Activated CD4-positive, alpha-beta T cell treated with anti-CD3 and anti-CD28 coated beads for 1 hour (primary cell): ENCODE measurements around the gene MRO.
"Not testable (repeated sequence)": the region's sequence is repeated elsewhere in the genome, so short reads cannot be mapped to it uniquely, and the experiment has no call there.

Source experiments
- DNase-seq: peaks from one replicate; pipeline ENCODE4 v3.0.0-alpha.2; 2020

MRO gene

GRCh38 chr18:50790948-50791347, 28.9 kb downstream of the MRO start:
- DNase-seq = no peak

- DNase-seq = no peak
Measured at GRCh38 chr18:50790241-50790640, 29.6 kb downstream of the MRO start.

GRCh38 chr18:50788284-50788683, 31.5 kb downstream of the MRO start:
- no peak for DNase-seq

- no peak for DNase-seq
Measured at GRCh38 chr18:50786864-50787263, 33.0 kb downstream of the MRO start.

DNA sequence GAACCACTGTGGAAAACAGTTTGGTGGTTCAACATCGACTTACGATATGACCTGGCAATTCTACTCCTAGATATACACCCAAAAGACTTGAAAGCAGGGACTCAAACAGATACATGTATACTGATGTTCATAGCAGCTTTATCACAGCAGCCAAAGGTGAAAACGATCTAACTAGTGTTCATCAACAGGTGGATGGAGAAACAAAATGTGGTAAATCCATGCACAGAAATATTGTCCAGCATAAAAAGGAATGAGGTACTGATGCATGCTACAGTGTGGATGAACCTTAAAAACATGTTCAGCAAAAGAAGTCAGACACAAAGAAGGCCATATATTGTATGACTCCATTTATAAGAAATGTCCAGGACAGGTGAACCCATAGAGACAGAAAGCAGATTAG, 36.3 kb downstream of the MRO start:
- no peak for DNase-seq

- not testable (repeated sequence) for DNase-seq
Measured at GRCh38 chr18:50779021-50779420, 40.8 kb downstream of the MRO start.

DNA sequence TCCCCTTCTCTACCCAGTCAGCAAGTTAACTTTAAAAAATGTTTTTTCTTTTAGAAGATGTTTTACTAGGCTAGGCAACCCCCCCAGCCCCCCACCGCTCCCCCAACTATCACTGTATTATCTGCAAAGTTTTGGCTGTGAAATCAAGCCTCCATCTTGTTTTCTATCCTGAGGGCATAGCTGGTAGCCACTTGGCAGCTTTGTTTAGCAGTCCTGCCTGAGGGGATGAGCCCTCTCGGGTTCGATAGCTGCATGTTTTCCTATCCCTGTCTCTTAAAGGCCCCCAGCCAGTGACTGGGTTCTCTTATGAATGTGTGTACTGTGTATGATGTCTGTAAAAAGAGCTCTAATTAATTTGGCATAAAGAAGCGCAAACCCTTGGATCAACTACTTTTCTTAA, 43.4 kb downstream of the MRO start:
- no peak for DNase-seq

- DNase-seq = no peak
Measured at GRCh38 chr18:50775726-50776125, 44.1 kb downstream of the MRO start.

DNA sequence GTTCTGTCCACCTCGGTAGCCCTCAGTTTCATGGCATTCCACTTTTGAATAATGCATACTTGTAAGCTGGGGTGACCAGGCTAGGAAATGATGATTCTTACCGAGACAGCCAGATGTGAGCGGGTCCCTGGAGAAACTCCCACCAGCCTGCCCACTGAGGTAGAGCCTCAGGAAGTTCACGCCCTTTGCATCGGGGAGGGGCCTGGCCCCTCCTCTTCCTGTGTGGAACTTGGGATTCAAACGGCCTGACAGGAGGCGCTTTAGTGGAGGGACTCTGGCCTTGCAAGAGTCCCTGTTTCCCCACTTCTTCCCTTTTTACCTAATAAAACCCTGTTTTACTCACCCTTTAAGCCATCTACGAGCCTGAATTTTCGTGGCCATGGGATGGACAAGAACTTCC, 44.6 kb downstream of the MRO start:
- DNase-seq = no peak

DNA sequence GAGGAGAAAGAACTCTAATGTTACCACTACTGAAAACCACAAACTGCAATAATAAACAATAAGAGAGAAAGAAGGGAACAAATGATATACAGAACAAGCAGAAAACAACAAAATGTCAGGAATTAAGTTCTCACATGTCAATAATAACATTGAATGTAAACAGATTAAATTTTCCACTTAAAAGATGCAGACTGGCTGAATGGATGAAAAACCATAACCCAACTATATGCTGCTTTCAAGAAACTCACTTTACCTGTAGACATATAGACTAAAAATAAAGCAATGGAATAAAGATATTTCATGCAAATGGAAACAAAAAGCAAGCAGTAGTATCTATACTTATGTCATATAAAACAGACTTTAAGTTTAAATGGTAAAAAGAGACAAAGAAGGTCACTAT, 50.4 kb downstream of the MRO start:
- no peak for DNase-seq

DNA sequence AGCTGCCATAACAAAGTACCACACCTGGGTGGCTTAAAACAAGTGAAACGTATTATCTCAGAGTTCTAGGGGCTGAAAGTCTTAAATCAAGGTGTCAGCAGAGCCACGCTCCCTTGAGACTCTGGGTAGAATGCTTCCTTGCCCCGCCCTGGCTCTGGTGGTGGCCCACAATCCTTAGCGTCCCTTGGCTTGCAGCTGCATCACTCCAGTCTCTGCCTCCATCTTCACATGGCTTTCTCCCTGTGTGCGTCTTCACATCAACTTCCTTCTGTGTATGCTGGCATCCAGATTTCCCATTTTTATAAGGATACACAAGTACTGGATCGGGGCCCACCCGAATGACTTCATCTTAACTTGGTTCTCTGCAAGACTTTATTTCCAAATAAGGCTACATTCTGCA, 62.5 kb downstream of the MRO start:
- DNase-seq = no peak

GRCh38 chr18:50754297-50754696, 65.5 kb downstream of the MRO start:
- no peak for DNase-seq

- no peak for DNase-seq
Measured at GRCh38 chr18:50753311-50753710, 66.5 kb downstream of the MRO start.

DNA sequence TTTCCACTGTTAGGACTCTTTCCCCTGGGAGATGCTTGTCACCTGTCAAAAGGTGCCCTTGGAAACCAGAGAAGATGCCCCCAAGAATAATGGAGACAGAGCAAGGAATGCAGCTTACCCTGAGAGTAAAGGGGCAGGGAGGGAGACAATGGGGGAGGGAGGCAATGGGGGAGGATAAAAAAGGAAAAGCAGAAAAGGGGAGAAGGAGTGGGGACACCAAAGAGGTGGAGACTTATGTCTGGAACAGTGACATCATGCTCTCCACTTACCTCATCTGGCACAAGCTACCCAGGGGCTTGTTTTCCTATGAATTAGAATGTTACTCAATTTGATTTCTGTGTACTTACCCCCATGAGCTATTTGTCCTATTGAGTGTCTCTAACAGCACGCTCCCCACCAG, 67.9 kb downstream of the MRO start:
- DNase-seq = no peak

- no peak for DNase-seq
Measured at GRCh38 chr18:50751490-50751889, 68.3 kb downstream of the MRO start.

GRCh38 chr18:50750546-50750945, 69.3 kb downstream of the MRO start:
- no peak for DNase-seq

- no peak for DNase-seq
Measured at GRCh38 chr18:50749945-50750344, 69.9 kb downstream of the MRO start.

GRCh38 chr18:50749421-50749820, 70.4 kb downstream of the MRO start:
- no peak for DNase-seq

DNA sequence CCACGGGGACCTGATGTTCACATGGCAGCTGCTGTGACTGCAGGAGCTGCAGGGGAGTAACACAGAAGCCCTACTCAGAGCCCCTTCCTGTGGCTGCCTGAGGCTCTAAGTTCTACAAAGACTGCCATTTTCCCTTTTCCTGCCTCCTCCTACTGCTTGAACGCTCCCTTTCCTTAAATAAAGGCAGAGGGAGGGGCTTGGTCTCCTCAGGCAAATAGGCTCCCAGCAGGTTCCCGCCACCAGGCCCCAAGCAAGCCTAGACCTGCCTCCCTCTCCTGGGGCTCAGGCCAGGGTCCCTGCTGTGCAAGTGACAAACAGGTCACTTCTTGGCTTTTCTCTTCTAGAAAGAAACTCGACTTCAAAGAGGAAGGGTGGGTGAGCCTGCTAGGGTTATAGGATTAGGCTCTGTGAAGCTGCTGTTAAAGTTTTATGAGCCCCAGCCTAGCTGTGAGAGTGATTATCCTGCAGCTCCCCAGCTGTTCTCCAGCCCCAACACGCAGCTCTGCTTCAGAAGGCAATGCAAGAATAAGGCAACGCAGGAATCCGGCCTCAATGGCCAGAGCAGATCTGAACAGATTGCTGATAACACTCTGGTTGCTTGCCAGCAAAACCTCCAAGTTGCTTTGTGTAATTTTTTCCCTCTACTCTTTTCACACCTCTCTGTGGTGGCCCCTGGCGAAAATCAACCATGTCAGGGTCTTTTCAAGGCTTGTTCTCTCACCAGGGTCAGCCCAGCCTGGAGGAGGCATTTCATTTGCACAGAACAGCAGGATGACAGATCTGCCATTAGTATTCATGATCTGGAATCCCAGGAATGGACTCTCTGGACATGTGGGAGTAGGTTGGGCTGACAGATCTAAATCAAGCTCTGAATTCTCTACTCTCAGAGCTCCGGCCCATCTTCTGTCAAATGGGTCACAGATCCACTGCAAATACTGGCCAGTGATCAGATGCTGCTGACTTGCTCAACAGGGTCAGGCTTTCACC, 71.3 kb downstream of the MRO start:
- DNase-seq = no peak

DNA sequence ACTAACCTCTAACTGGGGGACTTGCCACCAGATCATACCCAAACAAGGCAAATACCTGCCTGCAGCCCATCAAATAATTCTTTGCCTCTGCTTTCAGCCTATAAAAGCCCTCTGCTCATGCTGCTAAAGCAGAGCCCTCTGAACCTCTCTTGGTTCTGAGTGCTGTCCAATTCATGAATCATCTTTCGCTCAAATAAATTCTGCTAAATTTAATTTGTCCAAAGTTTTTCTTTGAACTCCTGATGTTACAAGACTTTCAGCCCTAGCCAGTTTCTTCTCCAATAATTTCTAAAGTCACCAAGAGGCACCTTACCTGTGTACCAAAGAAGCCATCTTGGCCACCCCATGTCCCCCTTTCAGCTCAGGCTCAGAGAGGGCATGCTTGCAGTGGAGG, 72.0 kb downstream of the MRO start:
- DNase-seq = no peak

DNA sequence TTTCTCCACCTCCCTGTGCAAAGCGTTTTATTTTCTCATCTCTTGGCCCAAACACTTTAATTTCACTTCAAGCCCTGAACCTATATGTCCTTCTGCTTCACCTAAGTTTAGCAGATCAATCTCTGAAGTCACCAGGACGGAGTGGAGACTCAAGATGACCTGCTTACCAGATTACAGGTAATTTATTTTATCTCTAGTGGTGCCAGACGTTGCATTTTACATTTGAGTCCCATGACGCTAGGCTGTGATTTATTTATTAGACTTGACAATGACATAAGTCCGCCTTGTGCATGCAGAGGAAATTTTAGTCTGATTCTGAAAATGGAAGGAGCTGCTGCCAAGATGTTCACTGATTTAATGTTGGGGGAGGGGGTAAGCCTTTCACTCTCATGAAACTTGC, 73.9 kb downstream of the MRO start:
- DNase-seq = no peak
